ENCODE results near the gene UBQLN4. TPM values are rescaled to one million over a fixed set of nuclear protein-coding genes. Genes with fewer than 3 reads are reported as not detected.

Gene UBQLN4
- total and polyA plus RNA-seq, 9 of the 15 experiments (the other 6 are each of a cell fraction or from before 2014, with no cell fraction given): 13.5 to 65.5 (median 37.0) TPM

- TF ChIP-seq ARID4B (CRISPR knock-in tag; IDR thresholded peaks at IDR 0.05) (no peak), BRCA1 (IDR thresholded peaks at IDR 0.05) (no peak), BRCA1 (CRISPR knock-in tag; IDR thresholded peaks at IDR 0.05) (no peak), HMBOX1 (IDR thresholded peaks at IDR 0.05) (no peak)
Measured at GRCh38 chr1:156065212-156065611, 11.6 kb upstream of the UBQLN4 start (continued).

- H3K4me3 ChIP-seq: no peak overlapping the region
- no peak overlapping the region for H3K27ac ChIP-seq (ENCODE audit: extremely low read depth, low read depth, low read length)
- H3K9me3 ChIP-seq (replicated peaks; ENCODE audit: control insufficient read depth, insufficient read depth, low read depth, low read length): no peaks in the 10 kb centered on the region
- no peaks in the 10 kb centered on the region for H3K9me1 ChIP-seq (ENCODE audit: control insufficient read depth, insufficient read depth, low read length)
- H3K79me2 ChIP-seq (ENCODE audit: control insufficient read depth, insufficient read depth, low read length): no peaks in the 10 kb centered on the region
- FAIRE-seq: no peak
- no peaks in the 10 kb centered on the region for H3K27me3 ChIP-seq (ENCODE audit: control insufficient read depth in 2 of 2, insufficient read depth in 2 of 2, low read length in 2 of 2)
- H3K36me3 ChIP-seq (ENCODE audit: control insufficient read depth, insufficient read depth, low read length): no peaks in the 10 kb centered on the region
- DNase-seq (ENCODE audit: extremely low read depth in 1 of 4, low spot score in 3 of 4): no peak
- BruUV-seq (replicated peaks): no TSS peak
- CTCF ChIA-PET (ENCODE audit: low intra/inter-chr PET ratio): interaction anchor here (0.6 to 2.1 kb wide), 4 partner anchors 10 to 952 kb away, joined by 3 to 6 read pairs (median 4); partner anchors contain the start of gene LAMTOR2
- H3K4me1 ChIP-seq (replicated peaks in 1 of 2; ENCODE audit: control insufficient read depth in 2 of 2, insufficient read depth in 2 of 2, low read length in 2 of 2): peaks cover 6 to 21% of the 10 kb centered on the region in 2 experiments; a peak in 4 of 5 replicates
- intact Hi-C loops (cut with micrococcal nuclease): loop anchor here (5.0 kb wide), 3 partner anchors 37 to 327 kb away; no protein-coding TSS in a partner anchor
- no peak overlapping the region for H2AFZ ChIP-seq (ENCODE audit: low read depth, low read length)
- no peaks in the 10 kb centered on the region for H4K20me1 ChIP-seq (replicated peaks; ENCODE audit: control insufficient read depth, insufficient read depth, low read length)
- in situ Hi-C loops (cut with MboI): loop anchor here (5.0 kb wide), 1 partner anchor 132 kb away; the partner anchor contains the start of gene KHDC4
- no peak for ATAC-seq
- 86% methylated on average over 2 of the region's 2 CpGs for WGBS (ENCODE audit: insufficient coverage, low coverage, missing lambda C conversion rate)
- H3K4me2 ChIP-seq (ENCODE audit: insufficient read depth, low read length): no peak overlapping the region
- POLR2A ChIA-PET: interaction anchor here (0.6 to 2.5 kb wide), 4 partner anchors 10 to 142 kb away, joined by 3 to 9 read pairs (median 3); partner anchors contain the start of gene KHDC4
- H3K9ac ChIP-seq (ENCODE audit: insufficient read depth in 1 of 2, low read depth in 2 of 2, low read length in 2 of 2): no peak overlapping the region
- no peak for TF ChIP-seq MYC (IDR thresholded peaks at IDR 0.05; ENCODE audit: low read depth, low read length)
- TF ChIP-seq MYC (CRISPR knock-in tag; IDR thresholded peaks at IDR 0.05; ENCODE audit: borderline replicate concordance, low read depth): no peak
- no peak for TF ChIP-seq ZNF347 (CRISPR knock-in tag; IDR thresholded peaks at IDR 0.05; ENCODE audit: low read depth)
- TF ChIP-seq CEBPB (tag; IDR thresholded peaks at IDR 0.05): no peak
- TF ChIP-seq SMAD3 (CRISPR knock-in tag; conservative IDR thresholded peaks at IDR 0.05): no peak
Measured at GRCh38 chr1:156064615-156065014, 11.0 kb upstream of the UBQLN4 start.
